Cardiac muscle cell (in vitro differentiated cells and primary cell): Measurements from ENCODE around the gene FRMD1. TPM values are rescaled to one million over a fixed set of nuclear protein-coding genes. Genes with fewer than 3 reads are reported as not detected.

Experiments
- DNase-seq, 2 donors: peaks; one replicate each; pipeline versions ENCODE4 v3.0.0 to v3.0.0-alpha.2; 2010 to 2017; ENCODE audit warnings: low read depth in 1 of 2, low spot score in 1 of 2
- H3K27ac ChIP-seq: fragments of 200-600 bp; sonication (generic); 2 replicates; pipeline ENCODE4 v1.5.1; 2016
- H3K27me3 ChIP-seq: fragments of 200-600 bp; sonication (generic); 2 replicates; pipeline ENCODE4 v1.6.0; 2016; ENCODE audit warnings: control low read depth
- H3K36me3 ChIP-seq: fragments of 200-600 bp; sonication (generic); 2 replicates; pipeline ENCODE4 v1.5.1; 2016; ENCODE audit warnings: control low read depth
- H3K4me1 ChIP-seq: fragments of 200-600 bp; sonication (generic); 2 replicates; pipeline ENCODE4 v1.8.1; 2017; ENCODE audit warnings: low read depth, mild to moderate bottlenecking, mixed run types
- H3K4me3 ChIP-seq: fragments of 200-600 bp; sonication (generic); 2 replicates; pipeline ENCODE4 v1.5.1; 2016; ENCODE audit warnings: mild to moderate bottlenecking
- H3K9me3 ChIP-seq: fragments of 200-600 bp; sonication (generic); 2 replicates; pipeline ENCODE4 v1.5.1; 2017; ENCODE audit warnings: low read depth, mild to moderate bottlenecking, control low read depth
- CTCF ChIP-seq: IDR thresholded peaks from 2 replicates; pipeline ENCODE4 v1.5.1; 2012; ENCODE audit warnings: low read depth, mild to moderate bottlenecking, low read length
- polyA plus RNA-seq: library from polyadenylated mRNA; unstranded; fragments of >200 nt; fragmentation: Nextera tagmentation; extraction: Ambion mirVana; gene quantifications from 2 replicates; pipeline ENCODE4 v1.2.1, GENCODE V29; 2016
- total RNA-seq: library from RNA; depleted of rRNA; stranded (reverse); fragments of >200 nt; gene quantifications from 2 replicates; pipeline ENCODE4 v1.2.3, GENCODE V29; 2016

FRMD1 gene
- total and polyA plus RNA-seq, 2 experiments from 2014 or later, result 0.09 TPM; not detected in 1

GRCh38 chr6:168110437-168110836 is 31.4 kb upstream of the FRMD1 start:
- Histone ChIP-seq H3K9me3 (no peaks in the 10 kb centered on the region), H3K4me1 (no peaks in the 10 kb centered on the region), H3K27me3 (no peaks in the 10 kb centered on the region), H3K36me3 (no peaks in the 10 kb centered on the region), H3K4me3 (no peak overlapping the region), H3K27ac (no peak overlapping the region)
- TF ChIP-seq CTCF, result no peak
- no peak for DNase-seq

GRCh38 chr6:168109171-168109570 is 30.2 kb upstream of the FRMD1 start:
- Histone ChIP-seq H3K36me3 (no peaks in the 10 kb centered on the region), H3K4me3 (no peak overlapping the region), H3K27ac (no peak overlapping the region), H3K27me3 (peaks cover 8% of the 10 kb centered on the region), H3K9me3 (no peaks in the 10 kb centered on the region), H3K4me1 (no peaks in the 10 kb centered on the region)
- no peak for TF ChIP-seq CTCF
- no peak for DNase-seq

GRCh38 chr6:168107191-168107983 is 28.4 kb upstream of the FRMD1 start:
- H3K4me3 ChIP-seq, result no peak overlapping the region
- H3K27me3 ChIP-seq, result peaks cover 26% of the 10 kb centered on the region
- TF ChIP-seq CTCF, result no peak
- no peak overlapping the region for H3K27ac ChIP-seq
- peak in 1 of 2 donors; percentile 32 for DNase-seq
- H3K4me1 ChIP-seq, result no peaks in the 10 kb centered on the region
- H3K9me3 ChIP-seq, result no peaks in the 10 kb centered on the region
- no peaks in the 10 kb centered on the region for H3K36me3 ChIP-seq

- no peak for DNase-seq
- Histone ChIP-seq H3K27ac (no peak overlapping the region), H3K4me3 (no peak overlapping the region), H3K36me3 (no peaks in the 10 kb centered on the region), H3K9me3 (no peaks in the 10 kb centered on the region), H3K27me3 (peaks cover 34% of the 10 kb centered on the region), H3K4me1 (no peaks in the 10 kb centered on the region)
- TF ChIP-seq CTCF, result no peak
Observed at GRCh38 chr6:168106633-168107005, 27.6 kb upstream of the FRMD1 start.

GRCh38 chr6:168105813-168106632 is 27.0 kb upstream of the FRMD1 start:
- H3K27ac ChIP-seq, result no peak overlapping the region
- no peaks in the 10 kb centered on the region for H3K4me1 ChIP-seq
- no peak for DNase-seq
- peaks cover 40% of the 10 kb centered on the region for H3K27me3 ChIP-seq
- H3K36me3 ChIP-seq, result no peaks in the 10 kb centered on the region
- no peaks in the 10 kb centered on the region for H3K9me3 ChIP-seq
- H3K4me3 ChIP-seq, result no peak overlapping the region
- TF ChIP-seq CTCF, result no peak
